Liver (tissue), 9 donors: Measurements from ENCODE around the gene ALDH1B1. TPM values are rescaled to one million over a fixed set of nuclear protein-coding genes. Genes with fewer than 3 reads are reported as not detected.
"Not testable (repeated sequence)": the region's sequence is repeated elsewhere in the genome, so short reads cannot be mapped to it uniquely, and the experiment has no call there.

Source experiments
- DNase-seq: peaks from one replicate; pipeline ENCODE4 v3.0.0-alpha.2; 2017; ENCODE audit warnings: low spot score
- H3K27ac ChIP-seq, 2 donors: one replicate each; pipeline ENCODE4 v1.7.0; 2013; ENCODE audit warnings: inconsistent platforms in 2 of 2, low read length in 2 of 2, control low read depth in 1 of 2, low read depth in 1 of 2, mild to moderate bottlenecking in 1 of 2
- H3K27me3 ChIP-seq, 4 donors: one replicate each; pipeline versions ENCODE4 v1.6.1 to v1.7.0; 2013; ENCODE audit warnings: low read length in 3 of 4, inconsistent platforms in 1 of 4, mild to moderate bottlenecking in 1 of 4, moderate library complexity in 1 of 4; ENCODE audit not compliant: control insufficient read depth in 4 of 4, insufficient read depth in 4 of 4
- H3K36me3 ChIP-seq, 4 donors: one replicate each; pipeline versions ENCODE4 v1.6.1 to v1.7.0; 2013; ENCODE audit warnings: low read length in 3 of 4, mild to moderate bottlenecking in 3 of 4, low read depth in 1 of 4, moderate library complexity in 1 of 4; ENCODE audit not compliant: control insufficient read depth in 4 of 4, insufficient read depth in 3 of 4
- H3K4me1 ChIP-seq, 4 donors: one replicate each; pipeline versions ENCODE4 v1.6.1 to v1.7.0; 2013; ENCODE audit warnings: low read length in 3 of 4, mild to moderate bottlenecking in 3 of 4, moderate library complexity in 1 of 4; ENCODE audit not compliant: control insufficient read depth in 4 of 4, insufficient read depth in 4 of 4
- H3K4me3 ChIP-seq, 3 donors: one replicate each; pipeline versions ENCODE4 v1.6.1 to v1.7.0; 2013; ENCODE audit warnings: low read length in 3 of 3, control low read depth in 1 of 3, low read depth in 1 of 3, mild to moderate bottlenecking in 1 of 3
- H3K9ac ChIP-seq, 2 donors: one replicate each; pipeline ENCODE4 v1.7.0; 2013; ENCODE audit warnings: low read length in 2 of 2, mild to moderate bottlenecking in 2 of 2, moderate library complexity in 2 of 2, control low read depth in 1 of 2, low read depth in 1 of 2
- H3K9me3 ChIP-seq, 4 donors: one replicate each; pipeline versions ENCODE4 v1.6.1 to v1.7.0; 2013; ENCODE audit warnings: low read length in 3 of 4; ENCODE audit not compliant: control insufficient read depth in 4 of 4
- ATF3 ChIP-seq: IDR thresholded peaks from 2 replicates; pipeline ENCODE4 v1.6.1; 2016; ENCODE audit warnings: antibody characterized with exemption
- EGR1 ChIP-seq, 2 donors: IDR thresholded peaks; 2 replicates each; pipeline ENCODE4 v1.6.1; 2016 to 2018; ENCODE audit warnings: antibody characterized with exemption in 2 of 2, low read depth in 2 of 2
- FOXA1 ChIP-seq: IDR thresholded peaks from 2 replicates; pipeline ENCODE4 v1.6.1; 2016; ENCODE audit warnings: antibody characterized with exemption
- FOXA2 ChIP-seq: IDR thresholded peaks from 2 replicates; pipeline ENCODE4 v1.6.1; 2016; ENCODE audit warnings: antibody characterized with exemption
- GABPA ChIP-seq, 2 donors: IDR thresholded peaks in 1 of 2; conservative IDR thresholded peaks in 1 of 2; 2 replicates each; pipeline ENCODE4 v1.6.1; 2016; ENCODE audit warnings: antibody characterized with exemption in 2 of 2, mild to moderate bottlenecking in 1 of 2, moderate library complexity in 1 of 2
- HNF4A ChIP-seq, 2 donors: conservative IDR thresholded peaks; 2 replicates each; pipeline ENCODE4 v1.6.1; 2016; ENCODE audit warnings: antibody characterized with exemption in 2 of 2, mild to moderate bottlenecking in 2 of 2
- HNF4G ChIP-seq: IDR thresholded peaks from 2 replicates; pipeline ENCODE4 v1.6.1; 2016; ENCODE audit warnings: antibody characterized with exemption
- JUND ChIP-seq, 2 donors: IDR thresholded peaks; 2 replicates each; pipeline ENCODE4 v1.6.1; 2016; ENCODE audit warnings: antibody characterized with exemption in 2 of 2
- MAX ChIP-seq: IDR thresholded peaks from 2 replicates; pipeline ENCODE4 v1.6.1; 2016; ENCODE audit warnings: antibody characterized with exemption
- NR2F2 ChIP-seq: IDR thresholded peaks from 2 replicates; pipeline ENCODE4 v1.6.1; 2016; ENCODE audit warnings: antibody characterized with exemption
- RXRA ChIP-seq, 2 donors: IDR thresholded peaks; 2 replicates each; pipeline ENCODE4 v1.6.1; 2017 to 2018; ENCODE audit warnings: antibody characterized with exemption in 2 of 2, mild to moderate bottlenecking in 1 of 2
- SP1 ChIP-seq: IDR thresholded peaks from 2 replicates; pipeline ENCODE4 v1.6.1; 2018; ENCODE audit warnings: antibody characterized with exemption, mild to moderate bottlenecking
- TAF1 ChIP-seq: conservative IDR thresholded peaks from 2 replicates; pipeline ENCODE4 v1.6.1; 2016; ENCODE audit warnings: antibody characterized with exemption, mild to moderate bottlenecking
- YY1 ChIP-seq: IDR thresholded peaks from 2 replicates; pipeline ENCODE4 v1.6.1; 2016; ENCODE audit warnings: antibody characterized with exemption, mild to moderate bottlenecking
- WGBS: extraction: QIAGEN DNeasy Blood & Tissue Kit; methylation state at CpG from one replicate; pipeline ENCODE4 v1.1.7; 2013; 5-methylcytosine and 5-hydroxymethylcytosine counted together
- polyA plus RNA-seq, 2 donors: library from polyadenylated mRNA; stranded (reverse) in 1 of 2; unstranded in 1 of 2; fragments of 200-250 nt in 1 of 2; fragments of >200 nt in 1 of 2; fragmentation: Nextera tagmentation in 1 of 2; extraction: Ambion mirVana in 1 of 2; gene quantifications; one replicate each; pipeline versions ENCODE4 v1.2.1 to v1.2.3, GENCODE V29; 2013 to 2015
- total RNA-seq, 2 donors: library from RNA; depleted of rRNA; stranded (reverse); fragments of >200 nt; gene quantifications; one replicate each; pipeline ENCODE4 v1.2.3, GENCODE V29; 2014
- TF ChIP-seq, protein P1 (sequence below): fragments of 150-350 bp; IDR thresholded peaks from 2 replicates; pipeline ENCODE4 v1.5.1; 2017; ENCODE audit warnings: improper control_type of control experiment, low read depth, low read length; ENCODE audit not compliant: missing input control
- TF ChIP-seq, protein P2 (sequence below): IDR thresholded peaks from 2 replicates; pipeline ENCODE4 v1.6.1; 2016; ENCODE audit warnings: antibody characterized with exemption, mild to moderate bottlenecking
- TF ChIP-seq, protein P3 (sequence below): IDR thresholded peaks from 2 replicates; pipeline ENCODE4 v1.6.1; 2016; ENCODE audit warnings: antibody characterized with exemption
- donor health status: healthy.
- donor health status: healthy.
- donor health status: healthy.
- donor health status: healthy.
- donor health status: healthy.

ALDH1B1 gene
- total and polyA plus RNA-seq, 4 donors: 18.9 to 73.9 (median 52.6) TPM

DNA sequence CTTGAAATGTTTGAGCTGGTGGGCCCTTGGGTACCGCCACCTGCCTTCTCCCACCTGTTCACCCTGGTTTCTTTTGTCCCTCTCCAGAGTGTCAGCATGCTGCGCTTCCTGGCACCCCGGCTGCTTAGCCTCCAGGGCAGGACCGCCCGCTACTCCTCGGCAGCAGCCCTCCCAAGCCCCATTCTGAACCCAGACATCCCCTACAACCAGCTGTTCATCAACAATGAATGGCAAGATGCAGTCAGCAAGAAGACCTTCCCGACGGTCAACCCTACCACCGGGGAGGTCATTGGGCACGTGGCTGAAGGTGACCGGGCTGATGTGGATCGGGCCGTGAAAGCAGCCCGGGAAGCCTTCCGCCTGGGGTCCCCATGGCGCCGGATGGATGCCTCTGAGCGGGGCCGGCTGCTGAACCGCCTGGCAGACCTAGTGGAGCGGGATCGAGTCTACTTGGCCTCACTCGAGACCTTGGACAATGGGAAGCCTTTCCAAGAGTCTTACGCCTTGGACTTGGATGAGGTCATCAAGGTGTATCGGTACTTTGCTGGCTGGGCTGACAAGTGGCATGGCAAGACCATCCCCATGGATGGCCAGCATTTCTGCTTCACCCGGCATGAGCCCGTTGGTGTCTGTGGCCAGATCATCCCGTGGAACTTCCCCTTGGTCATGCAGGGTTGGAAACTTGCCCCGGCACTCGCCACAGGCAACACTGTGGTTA lies 3.3 kb downstream of the ALDH1B1 start:
- TF ChIP-seq FOXA2 (no peak), MAX (no peak), SP1 (no peak), HNF4A (conservative IDR thresholded peaks at IDR 0.05) (no peak)
- TF ChIP-seq, protein P1, sequence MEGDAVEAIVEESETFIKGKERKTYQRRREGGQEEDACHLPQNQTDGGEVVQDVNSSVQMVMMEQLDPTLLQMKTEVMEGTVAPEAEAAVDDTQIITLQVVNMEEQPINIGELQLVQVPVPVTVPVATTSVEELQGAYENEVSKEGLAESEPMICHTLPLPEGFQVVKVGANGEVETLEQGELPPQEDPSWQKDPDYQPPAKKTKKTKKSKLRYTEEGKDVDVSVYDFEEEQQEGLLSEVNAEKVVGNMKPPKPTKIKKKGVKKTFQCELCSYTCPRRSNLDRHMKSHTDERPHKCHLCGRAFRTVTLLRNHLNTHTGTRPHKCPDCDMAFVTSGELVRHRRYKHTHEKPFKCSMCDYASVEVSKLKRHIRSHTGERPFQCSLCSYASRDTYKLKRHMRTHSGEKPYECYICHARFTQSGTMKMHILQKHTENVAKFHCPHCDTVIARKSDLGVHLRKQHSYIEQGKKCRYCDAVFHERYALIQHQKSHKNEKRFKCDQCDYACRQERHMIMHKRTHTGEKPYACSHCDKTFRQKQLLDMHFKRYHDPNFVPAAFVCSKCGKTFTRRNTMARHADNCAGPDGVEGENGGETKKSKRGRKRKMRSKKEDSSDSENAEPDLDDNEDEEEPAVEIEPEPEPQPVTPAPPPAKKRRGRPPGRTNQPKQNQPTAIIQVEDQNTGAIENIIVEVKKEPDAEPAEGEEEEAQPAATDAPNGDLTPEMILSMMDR: no peak
- Histone ChIP-seq H3K4me3 (no peak overlapping the region), H3K36me3 (peaks cover 3 to 21% (median 14%) of the 10 kb centered on the region in 4 donors), H3K9ac (no peak overlapping the region), H3K27ac (no peak overlapping the region), H3K9me3 (no peaks in the 10 kb centered on the region), H3K4me1 (peaks cover 2 to 44% (median 35%) of the 10 kb centered on the region in 4 donors), H3K27me3 (no peaks in the 10 kb centered on the region)
- DNase-seq: no peak
- 94% methylated on average over 30 of the region's 30 CpGs for WGBS

- Histone ChIP-seq H3K36me3 (peaks cover 3 to 21% (median 14%) of the 10 kb centered on the region in 4 donors), H3K27ac (no peak overlapping the region), H3K27me3 (no peaks in the 10 kb centered on the region), H3K4me1 (peaks cover under 1 to 39% (median 30%) of the 10 kb centered on the region in 4 donors), H3K9ac (no peak overlapping the region), H3K9me3 (no peaks in the 10 kb centered on the region), H3K4me3 (no peak overlapping the region)
- no peak for DNase-seq
- TF ChIP-seq SP1 (no peak), MAX (no peak), FOXA1 (no peak), ATF3 (no peak), JUND (IDR thresholded peaks at IDR 0.05) (no peak), NR2F2 (no peak), EGR1 (IDR thresholded peaks at IDR 0.05; ENCODE audit: low read depth in 2 of 2) (no peak), HNF4A (conservative IDR thresholded peaks at IDR 0.05) (no peak), TAF1 (no peak), HNF4G (no peak), RXRA (IDR thresholded peaks at IDR 0.05) (no peak), FOXA2 (no peak), YY1 (no peak), GABPA (IDR thresholded peaks at IDR 0.05 in 1 of 2, conservative IDR thresholded peaks at IDR 0.05 in 1 of 2) (no peak)
- TF ChIP-seq, protein P2, sequence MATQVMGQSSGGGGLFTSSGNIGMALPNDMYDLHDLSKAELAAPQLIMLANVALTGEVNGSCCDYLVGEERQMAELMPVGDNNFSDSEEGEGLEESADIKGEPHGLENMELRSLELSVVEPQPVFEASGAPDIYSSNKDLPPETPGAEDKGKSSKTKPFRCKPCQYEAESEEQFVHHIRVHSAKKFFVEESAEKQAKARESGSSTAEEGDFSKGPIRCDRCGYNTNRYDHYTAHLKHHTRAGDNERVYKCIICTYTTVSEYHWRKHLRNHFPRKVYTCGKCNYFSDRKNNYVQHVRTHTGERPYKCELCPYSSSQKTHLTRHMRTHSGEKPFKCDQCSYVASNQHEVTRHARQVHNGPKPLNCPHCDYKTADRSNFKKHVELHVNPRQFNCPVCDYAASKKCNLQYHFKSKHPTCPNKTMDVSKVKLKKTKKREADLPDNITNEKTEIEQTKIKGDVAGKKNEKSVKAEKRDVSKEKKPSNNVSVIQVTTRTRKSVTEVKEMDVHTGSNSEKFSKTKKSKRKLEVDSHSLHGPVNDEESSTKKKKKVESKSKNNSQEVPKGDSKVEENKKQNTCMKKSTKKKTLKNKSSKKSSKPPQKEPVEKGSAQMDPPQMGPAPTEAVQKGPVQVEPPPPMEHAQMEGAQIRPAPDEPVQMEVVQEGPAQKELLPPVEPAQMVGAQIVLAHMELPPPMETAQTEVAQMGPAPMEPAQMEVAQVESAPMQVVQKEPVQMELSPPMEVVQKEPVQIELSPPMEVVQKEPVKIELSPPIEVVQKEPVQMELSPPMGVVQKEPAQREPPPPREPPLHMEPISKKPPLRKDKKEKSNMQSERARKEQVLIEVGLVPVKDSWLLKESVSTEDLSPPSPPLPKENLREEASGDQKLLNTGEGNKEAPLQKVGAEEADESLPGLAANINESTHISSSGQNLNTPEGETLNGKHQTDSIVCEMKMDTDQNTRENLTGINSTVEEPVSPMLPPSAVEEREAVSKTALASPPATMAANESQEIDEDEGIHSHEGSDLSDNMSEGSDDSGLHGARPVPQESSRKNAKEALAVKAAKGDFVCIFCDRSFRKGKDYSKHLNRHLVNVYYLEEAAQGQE: no peak
- TF ChIP-seq, protein P3, sequence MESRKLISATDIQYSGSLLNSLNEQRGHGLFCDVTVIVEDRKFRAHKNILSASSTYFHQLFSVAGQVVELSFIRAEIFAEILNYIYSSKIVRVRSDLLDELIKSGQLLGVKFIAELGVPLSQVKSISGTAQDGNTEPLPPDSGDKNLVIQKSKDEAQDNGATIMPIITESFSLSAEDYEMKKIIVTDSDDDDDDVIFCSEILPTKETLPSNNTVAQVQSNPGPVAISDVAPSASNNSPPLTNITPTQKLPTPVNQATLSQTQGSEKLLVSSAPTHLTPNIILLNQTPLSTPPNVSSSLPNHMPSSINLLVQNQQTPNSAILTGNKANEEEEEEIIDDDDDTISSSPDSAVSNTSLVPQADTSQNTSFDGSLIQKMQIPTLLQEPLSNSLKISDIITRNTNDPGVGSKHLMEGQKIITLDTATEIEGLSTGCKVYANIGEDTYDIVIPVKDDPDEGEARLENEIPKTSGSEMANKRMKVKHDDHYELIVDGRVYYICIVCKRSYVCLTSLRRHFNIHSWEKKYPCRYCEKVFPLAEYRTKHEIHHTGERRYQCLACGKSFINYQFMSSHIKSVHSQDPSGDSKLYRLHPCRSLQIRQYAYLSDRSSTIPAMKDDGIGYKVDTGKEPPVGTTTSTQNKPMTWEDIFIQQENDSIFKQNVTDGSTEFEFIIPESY: no peak
- TF ChIP-seq, protein P1: no peak
- WGBS: 87% methylated on average over 10 of the region's 10 CpGs
Measured at GRCh38 chr9:38396371-38396671, 3.8 kb downstream of the ALDH1B1 start.

- not testable (repeated sequence) for H3K27me3 ChIP-seq, H3K4me3 ChIP-seq, H3K27ac ChIP-seq, H3K9ac ChIP-seq, DNase-seq, H3K9me3 ChIP-seq
- WGBS: 90% methylated on average over 1 of the region's 1 CpG
- Histone ChIP-seq H3K4me1 (peaks cover 4 to 26% (median 15%) of the 10 kb centered on the region in 4 donors), H3K36me3 (peaks cover 3 to 21% (median 14%) of the 10 kb centered on the region in 4 donors)
Measured at GRCh38 chr9:38399191-38399590, 6.7 kb downstream of the ALDH1B1 start.
